Measurements from ENCODE around the gene GINS2.

- TF ChIP-seq, protein P1, sequence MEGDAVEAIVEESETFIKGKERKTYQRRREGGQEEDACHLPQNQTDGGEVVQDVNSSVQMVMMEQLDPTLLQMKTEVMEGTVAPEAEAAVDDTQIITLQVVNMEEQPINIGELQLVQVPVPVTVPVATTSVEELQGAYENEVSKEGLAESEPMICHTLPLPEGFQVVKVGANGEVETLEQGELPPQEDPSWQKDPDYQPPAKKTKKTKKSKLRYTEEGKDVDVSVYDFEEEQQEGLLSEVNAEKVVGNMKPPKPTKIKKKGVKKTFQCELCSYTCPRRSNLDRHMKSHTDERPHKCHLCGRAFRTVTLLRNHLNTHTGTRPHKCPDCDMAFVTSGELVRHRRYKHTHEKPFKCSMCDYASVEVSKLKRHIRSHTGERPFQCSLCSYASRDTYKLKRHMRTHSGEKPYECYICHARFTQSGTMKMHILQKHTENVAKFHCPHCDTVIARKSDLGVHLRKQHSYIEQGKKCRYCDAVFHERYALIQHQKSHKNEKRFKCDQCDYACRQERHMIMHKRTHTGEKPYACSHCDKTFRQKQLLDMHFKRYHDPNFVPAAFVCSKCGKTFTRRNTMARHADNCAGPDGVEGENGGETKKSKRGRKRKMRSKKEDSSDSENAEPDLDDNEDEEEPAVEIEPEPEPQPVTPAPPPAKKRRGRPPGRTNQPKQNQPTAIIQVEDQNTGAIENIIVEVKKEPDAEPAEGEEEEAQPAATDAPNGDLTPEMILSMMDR (IDR thresholded peaks at IDR 0.05) = no peak
- no peak for TF ChIP-seq POLR2A (IDR thresholded peaks at IDR 0.05)
These were observed 8.3 kb downstream of the GINS2 start for GRCh38 chr16:85680352-85680944.
